ENCODE data around the gene TTLL6.
"Not testable (repeated sequence)": the region's sequence is repeated elsewhere in the genome, so short reads cannot be mapped to it uniquely, and the experiment has no call there.

The TTLL6 gene

DNA sequence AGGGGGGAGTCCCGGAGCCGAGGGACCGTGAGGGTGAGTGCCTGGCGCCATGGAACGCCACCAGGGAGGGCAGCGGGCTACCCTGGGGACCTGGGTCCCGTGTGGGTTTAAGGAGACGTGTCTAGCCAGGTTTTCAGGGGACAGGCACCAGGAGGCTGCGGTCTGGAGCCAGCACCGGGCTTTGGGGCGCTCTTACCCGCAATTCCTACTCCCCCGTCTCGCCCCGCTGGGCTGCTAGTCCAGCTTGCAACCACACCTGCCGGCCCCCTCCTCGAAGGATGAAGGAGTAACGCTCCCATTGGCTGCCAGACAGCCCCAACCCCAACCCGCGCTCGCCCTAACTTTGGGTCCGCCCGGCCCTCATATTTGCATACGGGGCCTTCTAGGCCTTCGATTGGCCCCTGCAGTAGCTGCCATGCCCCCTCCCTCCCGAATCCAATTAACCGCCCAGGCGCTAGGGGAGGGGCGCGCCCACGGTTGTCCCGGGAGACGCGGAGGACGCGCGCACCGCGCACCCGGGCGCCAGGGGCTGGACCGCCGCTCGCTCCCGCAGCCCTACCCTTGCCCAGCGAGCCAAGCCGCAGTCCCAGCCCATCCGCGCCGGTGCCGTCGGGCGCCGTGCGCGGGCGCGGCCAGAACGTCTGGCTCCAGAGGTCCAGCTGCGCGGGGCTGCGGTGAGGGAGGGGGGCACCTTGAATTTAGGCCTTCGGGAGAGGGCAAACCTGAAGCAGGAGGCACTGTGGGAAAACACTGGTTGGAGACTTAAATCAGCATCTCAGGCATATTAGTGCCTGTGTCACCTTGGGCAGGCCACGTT, at the start of gene TTLL6:
TTLL6 (minus strand) TSS at position 456 of the 817 bp plus-strand sequence; CDS start at position 299, 157 bp downstream.
- no peak for DNase-seq (ENCODE audit: low read depth, low spot score)

DNA sequence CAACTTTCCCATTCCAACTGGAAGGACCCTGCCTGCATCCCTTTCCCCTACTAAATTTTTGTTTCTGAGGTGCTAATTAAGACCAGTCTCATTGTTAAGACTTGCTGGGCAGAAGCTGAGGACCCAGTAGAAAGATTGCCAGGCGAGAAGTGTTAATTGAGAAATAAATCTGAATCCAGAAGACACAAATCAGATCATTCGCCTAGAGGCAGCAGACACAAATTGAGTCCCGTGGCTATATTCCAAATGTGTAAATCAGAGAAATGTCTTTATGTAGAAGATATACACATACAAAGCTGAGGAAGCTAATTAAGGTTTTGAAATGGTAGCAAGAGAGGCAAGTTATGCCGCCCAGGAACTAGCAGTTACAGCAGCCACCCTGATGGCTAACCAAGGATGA, 43.4 kb upstream of the TTLL6 start:
- DNase-seq (ENCODE audit: low read depth, low spot score): no peak

GRCh38 chr17:48860034-48860433, 43.0 kb upstream of the TTLL6 start:
- no peak for DNase-seq (ENCODE audit: low read depth, low spot score)

GRCh38 chr17:48856122-48856821, 39.2 kb upstream of the TTLL6 start:
- DNase-seq (ENCODE audit: low read depth, low spot score): no peak

DNA sequence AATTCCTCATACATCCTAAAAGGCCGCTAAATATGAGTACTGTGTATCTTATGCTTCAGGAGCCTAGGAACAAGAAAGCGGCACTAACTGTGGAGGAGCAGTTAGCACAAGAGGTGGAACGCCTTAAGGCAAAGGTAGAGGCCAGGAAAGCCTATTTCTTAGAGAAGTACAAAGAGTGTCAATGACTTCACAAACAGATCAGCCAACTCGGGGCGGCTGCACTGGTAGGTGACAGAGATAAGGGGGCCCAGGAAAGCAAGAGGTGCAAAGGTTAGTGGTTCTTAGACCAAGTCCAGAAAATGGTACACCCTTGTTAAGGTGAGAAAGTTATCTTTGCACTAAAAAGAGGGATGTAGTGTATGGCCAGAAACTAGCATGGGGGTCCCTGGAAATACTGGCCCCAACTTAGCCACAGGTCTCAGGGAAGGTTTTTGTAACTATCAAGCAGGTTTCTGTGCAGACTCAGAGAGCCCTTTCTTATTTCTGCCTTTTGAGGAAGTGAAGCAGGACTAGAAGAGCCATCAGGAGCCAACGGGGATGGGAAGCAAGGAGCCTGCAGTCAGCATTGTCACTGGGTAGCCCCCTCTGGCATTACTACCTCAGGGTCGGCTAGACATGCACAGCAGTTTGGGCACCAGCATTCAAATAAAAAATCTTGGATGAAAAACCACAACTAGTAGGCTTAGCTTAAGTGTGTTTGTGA, 37.9 kb upstream of the TTLL6 start:
- DNase-seq (ENCODE audit: low read depth, low spot score): no peak

- DNase-seq (ENCODE audit: low read depth, low spot score): no peak
Observed at GRCh38 chr17:48850792-48851323, 33.8 kb upstream of the TTLL6 start.

DNA sequence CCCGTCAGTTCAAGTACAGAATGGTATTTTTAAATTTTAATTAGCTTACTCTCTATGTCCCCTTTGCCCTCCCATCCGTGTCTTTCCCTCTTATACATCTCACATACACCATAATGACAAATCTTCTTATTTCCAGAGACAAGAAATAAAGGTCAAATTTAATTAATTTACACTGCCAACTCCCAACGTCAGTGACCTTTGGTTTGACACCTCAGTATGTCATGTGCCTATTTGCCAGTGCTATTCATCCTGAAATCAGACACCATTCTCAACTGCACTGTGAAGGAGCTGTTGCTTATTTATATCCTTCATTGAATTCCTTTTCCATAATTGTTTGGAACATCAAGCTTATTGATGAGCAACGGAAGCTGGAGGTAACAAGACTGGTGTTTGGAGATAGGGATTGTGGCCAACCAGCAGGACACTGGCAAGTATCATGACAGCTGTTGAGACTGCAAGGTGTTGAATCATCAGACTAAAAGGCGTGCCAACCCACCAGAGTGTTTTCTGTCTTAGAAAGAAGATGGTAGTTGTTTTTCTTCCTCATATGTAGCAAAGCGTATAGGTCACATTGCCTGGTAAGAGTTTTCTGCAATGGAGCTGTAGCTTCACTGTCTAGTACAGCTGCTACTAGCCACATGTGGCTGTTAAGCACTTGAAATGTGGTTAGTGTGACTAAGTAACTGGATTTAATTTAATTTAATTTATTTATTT, 26.3 kb upstream of the TTLL6 start:
- no peak for DNase-seq (ENCODE audit: low read depth, low spot score)

DNA sequence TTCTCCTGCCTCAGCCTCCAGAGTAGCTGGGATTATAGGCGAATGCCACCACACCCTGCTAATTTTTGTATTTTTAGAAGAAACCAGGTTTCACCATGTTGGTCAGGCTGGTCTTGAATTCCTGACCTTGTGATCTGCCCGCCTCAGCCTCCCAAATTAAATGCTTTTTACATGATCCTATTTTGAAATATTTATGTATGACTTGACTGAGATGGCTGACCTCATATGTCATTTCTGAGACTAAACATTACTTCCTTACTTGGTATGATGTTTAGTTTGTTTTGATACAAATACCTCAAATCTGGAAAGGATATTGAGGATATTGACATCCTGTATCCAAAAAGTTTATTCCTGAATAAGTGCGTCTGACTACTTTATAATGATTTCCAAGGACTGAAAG, 25.7 kb upstream of the TTLL6 start:
- no peak for DNase-seq (ENCODE audit: low read depth, low spot score)

GRCh38 chr17:48841395-48841831, 24.4 kb upstream of the TTLL6 start:
- no peak for DNase-seq (ENCODE audit: low read depth, low spot score)

- DNase-seq (ENCODE audit: low read depth, low spot score): no peak
Observed at GRCh38 chr17:48840441-48840840, 23.4 kb upstream of the TTLL6 start.

GRCh38 chr17:48837458-48837857, 20.4 kb upstream of the TTLL6 start:
- not testable (repeated sequence) for DNase-seq (ENCODE audit: low read depth, low spot score)

GRCh38 chr17:48835971-48836370, 18.9 kb upstream of the TTLL6 start:
- DNase-seq (ENCODE audit: low read depth, low spot score): no peak

DNA sequence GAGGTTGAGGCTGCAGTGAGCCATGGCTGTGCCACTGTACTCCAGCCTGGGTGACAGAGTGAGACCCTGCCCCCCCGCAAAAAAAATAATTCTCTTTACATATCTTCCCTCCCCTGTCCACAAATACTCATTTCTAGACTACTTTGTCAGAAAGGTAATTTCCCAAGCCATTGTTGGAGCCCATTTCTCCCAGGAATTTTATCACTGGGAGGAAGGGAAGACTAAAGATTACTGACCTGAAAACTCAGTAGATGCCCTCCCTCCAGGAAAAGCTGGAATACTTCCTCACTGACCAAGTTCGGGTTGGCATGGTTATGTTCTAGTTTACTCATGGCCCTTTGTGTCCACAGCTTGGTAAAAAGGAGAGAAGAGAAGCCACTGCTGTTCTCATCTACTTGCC, 17.9 kb upstream of the TTLL6 start:
- DNase-seq (ENCODE audit: low read depth, low spot score): no peak

DNA sequence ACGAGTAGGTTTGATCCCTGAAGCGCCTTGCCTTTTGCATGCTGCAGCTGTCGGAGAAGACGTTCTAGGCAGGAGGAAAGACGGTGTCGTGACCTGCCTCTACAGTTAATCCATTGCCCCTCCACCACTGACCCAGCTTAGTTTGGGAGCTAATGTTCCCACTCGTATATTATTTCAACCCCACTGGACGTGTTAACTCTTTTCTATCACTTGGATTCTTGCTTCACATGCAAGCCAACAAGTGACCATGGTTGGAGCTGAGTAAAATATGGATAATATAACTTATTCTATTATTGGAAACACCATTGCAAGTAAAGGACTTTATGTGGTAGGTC, 14.5 kb upstream of the TTLL6 start:
- no peak for DNase-seq (ENCODE audit: low read depth, low spot score)

- DNase-seq (ENCODE audit: low read depth, low spot score): peak; percentile 67
Observed at GRCh38 chr17:48830840-48831548, 14.0 kb upstream of the TTLL6 start, which contains the start of gene CALCOCO2. TSS of gene CALCOCO2 (plus strand) at chr17:48831035. CDS start at chr17:48841708, 10,673 bp downstream.

DNA sequence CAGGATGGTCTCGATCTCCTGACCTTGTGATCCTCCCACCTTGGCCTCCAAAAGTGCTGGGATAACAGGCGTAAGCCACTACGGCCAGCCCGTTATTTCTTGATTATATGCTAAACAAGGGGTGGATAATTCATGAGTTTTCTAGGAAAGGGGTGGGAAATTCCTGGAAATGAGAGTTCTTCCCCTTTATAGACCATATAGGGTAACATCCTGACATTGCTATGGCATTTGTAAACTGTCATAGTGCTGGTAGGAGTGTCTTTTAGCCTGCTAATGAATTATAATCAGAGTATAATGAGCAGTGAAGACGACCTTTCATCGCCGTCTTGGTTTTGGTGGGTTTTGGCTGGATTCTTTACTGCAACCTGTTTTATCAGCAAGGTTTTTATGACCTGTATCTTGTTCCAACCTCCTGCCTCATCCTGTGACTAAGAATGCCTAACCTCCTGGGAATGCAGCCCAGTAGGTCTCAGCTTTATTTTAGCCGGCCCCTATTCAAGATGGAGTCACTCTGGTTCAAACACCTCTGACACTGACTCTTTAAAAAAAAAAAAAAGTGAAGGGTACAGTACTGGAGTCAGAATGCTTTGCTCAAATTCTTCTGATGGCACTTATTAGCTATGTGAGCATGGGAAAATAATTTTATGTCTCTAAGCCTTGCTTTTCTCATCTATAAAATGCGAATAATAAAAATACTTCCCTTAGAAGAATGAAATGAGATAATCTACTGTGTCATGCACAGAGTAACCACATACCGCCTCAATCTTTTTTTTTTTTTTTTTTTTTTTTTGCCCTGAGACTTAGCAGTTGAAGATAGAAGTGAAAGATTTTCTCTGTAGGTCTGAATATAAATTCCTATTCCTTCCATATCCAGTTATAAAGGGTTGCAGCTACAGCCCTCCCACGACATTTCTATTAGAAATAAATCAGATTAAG, 8.7 kb upstream of the TTLL6 start:
- no peak for DNase-seq (ENCODE audit: low read depth, low spot score)

GRCh38 chr17:48820936-48821335, 3.9 kb upstream of the TTLL6 start:
- DNase-seq (ENCODE audit: low read depth, low spot score): not testable (repeated sequence)

GRCh38 chr17:48819466-48819865, 2.4 kb upstream of the TTLL6 start:
- no peak for DNase-seq (ENCODE audit: low read depth, low spot score)

- no peak for DNase-seq (ENCODE audit: low read depth, low spot score)
Observed at GRCh38 chr17:48818361-48818841, 1.4 kb upstream of the TTLL6 start.

DNA sequence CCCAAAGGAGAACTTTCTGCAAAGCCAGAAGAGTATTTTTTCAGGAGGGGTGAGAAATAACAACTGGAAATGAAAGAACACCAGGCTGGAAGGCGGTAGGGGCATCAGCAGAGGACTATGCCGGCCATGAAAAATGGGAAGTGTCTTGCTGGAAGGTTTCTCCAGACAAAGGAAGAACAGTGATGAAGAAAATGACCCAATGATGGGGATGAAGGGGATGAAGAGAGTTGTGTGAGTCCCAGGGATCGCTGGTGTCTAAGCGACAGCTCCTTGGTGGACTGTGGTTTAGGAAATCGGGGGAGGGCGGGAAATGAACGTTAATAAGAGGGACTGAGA, 623 bp downstream of the TTLL6 start:
- DNase-seq (ENCODE audit: low read depth, low spot score): no peak

Data from brain pericyte (primary cell).